Activated naive CD4-positive, alpha-beta T cell treated with anti-CD3 and anti-CD28 coated beads for 36 hours (primary cell): Measurements from ENCODE around the gene AR. TPM values are rescaled to one million over a fixed set of nuclear protein-coding genes. Genes with fewer than 3 reads are reported as not detected.
"Not testable (repeated sequence)": the region's sequence is repeated elsewhere in the genome, so short reads cannot be mapped to it uniquely, and the experiment has no call there.

Experiments used
- CTCF ChIA-PET: fragments of 350-600 bp; sonication (Branson Sonifier 250); formaldehyde crosslinking; loops from one replicate; lab custom pipeline; 2021; ENCODE audit warnings: antibody characterized with exemption; lab: Charles Lee
- DNase-seq: peaks from one replicate; pipeline ENCODE4 v3.0.0-alpha.2; 2020
- H3K27ac Mint-ChIP-seq: one replicate; pipeline ENCODE4 v1.8.0; 2021; ENCODE audit warnings: mild to moderate bottlenecking, mixed read lengths
- H3K27me3 Mint-ChIP-seq: one replicate; pipeline ENCODE4 v1.8.0; 2021; ENCODE audit warnings: low read depth, mixed read lengths
- H3K36me3 Mint-ChIP-seq: one replicate; pipeline ENCODE4 v1.8.0; 2021; ENCODE audit warnings: low read depth, mixed read lengths
- H3K4me1 Mint-ChIP-seq: one replicate; pipeline ENCODE4 v1.8.0; 2021; ENCODE audit warnings: low read depth, mixed read lengths
- H3K4me3 Mint-ChIP-seq: one replicate; pipeline ENCODE4 v1.8.0; 2021; ENCODE audit warnings: mild to moderate bottlenecking, moderate library complexity, mixed read lengths
- H3K9me3 Mint-ChIP-seq: one replicate; pipeline ENCODE4 v1.8.0; 2021; ENCODE audit warnings: mixed read lengths
- intact Hi-C: fragments of 100-400 bp; cut with micrococcal nuclease; formaldehyde crosslinking; loops from one replicate; pipeline ENCODE4 v1.15.1; 2023
- total RNA-seq, 2 experiments: library from RNA; stranded (reverse); gene quantifications; one replicate each; pipeline ENCODE4 v1.2.3, GENCODE V29; 2021

The AR gene
- total RNA-seq, 2 experiments from 2014 or later, result not detected

DNA sequence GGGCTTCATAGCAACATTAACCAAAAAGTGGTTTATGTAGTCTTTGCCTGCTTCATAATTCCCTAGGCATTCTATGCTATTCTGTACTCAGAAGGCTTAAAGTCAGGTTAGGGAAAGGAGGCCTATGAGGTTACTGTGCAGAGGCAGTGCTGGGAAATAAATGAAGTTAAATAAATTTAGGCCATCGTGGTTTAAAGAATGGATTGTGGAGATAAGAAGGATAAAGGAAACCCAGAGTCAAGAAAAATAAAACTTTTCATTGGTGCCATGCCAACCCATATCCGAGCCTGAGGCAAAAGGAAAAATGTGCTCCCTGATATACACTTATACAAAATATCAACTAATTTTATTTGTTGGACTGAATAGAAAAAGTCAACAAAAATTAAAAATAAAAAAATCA is 70.2 kb downstream of the AR start:
- Mint-ChIP-seq H3K4me3 (no peak overlapping the region), H3K27ac (no peak overlapping the region), H3K27me3 (no peaks in the 10 kb centered on the region), H3K9me3 (peaks cover 3% of the 10 kb centered on the region), H3K36me3 (no peaks in the 10 kb centered on the region), H3K4me1 (no peaks in the 10 kb centered on the region)
- CTCF ChIA-PET, result no interaction called here
- intact Hi-C loops, result no loop called here
- no peak for DNase-seq

DNA sequence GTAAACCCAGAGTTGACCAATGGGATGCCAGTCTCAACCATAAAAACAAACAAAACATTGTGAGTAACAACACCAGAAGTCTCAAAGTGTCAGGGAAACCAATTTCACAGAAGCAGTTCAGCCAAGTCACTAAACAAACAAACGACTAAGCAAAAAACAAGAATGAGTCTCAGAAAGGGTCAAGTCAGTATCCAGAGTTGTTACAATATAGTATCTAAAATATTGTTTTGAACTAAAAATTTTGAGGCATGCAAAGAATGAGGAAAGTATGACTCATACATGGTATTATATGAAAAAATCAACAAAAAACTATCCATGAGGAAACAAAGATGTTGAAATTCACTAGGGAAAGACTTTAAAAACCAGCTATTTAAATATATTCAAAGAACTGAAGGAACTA is 70.6 kb downstream of the AR start:
- Mint-ChIP-seq H3K36me3 (no peaks in the 10 kb centered on the region), H3K27ac (no peak overlapping the region), H3K9me3 (peaks cover 3% of the 10 kb centered on the region), H3K27me3 (no peaks in the 10 kb centered on the region), H3K4me3 (no peak overlapping the region), H3K4me1 (no peaks in the 10 kb centered on the region)
- CTCF ChIA-PET, result no interaction called here
- DNase-seq, result no peak
- intact Hi-C loops, result no loop called here

DNA sequence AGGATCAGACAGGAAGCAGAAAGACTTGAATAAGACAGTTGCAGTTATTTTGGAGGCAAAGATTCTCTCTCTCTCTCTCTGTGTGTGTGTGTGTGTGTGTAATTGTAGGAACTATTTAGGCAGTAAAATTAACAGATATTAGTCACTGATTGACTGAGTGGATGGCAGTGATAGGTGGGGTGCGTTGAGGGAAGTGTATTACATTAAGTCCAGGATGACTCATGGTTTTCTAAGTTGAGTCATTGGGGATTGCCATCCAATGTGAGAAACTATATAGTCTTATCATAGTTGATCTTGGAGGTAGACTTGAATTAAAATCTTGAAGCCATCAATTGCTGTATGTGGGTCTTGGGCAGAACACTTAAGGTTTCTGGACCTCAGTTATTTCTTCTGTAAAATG is 75.4 kb downstream of the AR start:
- CTCF ChIA-PET, result no interaction called here
- Mint-ChIP-seq H3K27ac (no peak overlapping the region), H3K27me3 (no peaks in the 10 kb centered on the region), H3K36me3 (no peaks in the 10 kb centered on the region), H3K9me3 (peaks cover 3% of the 10 kb centered on the region), H3K4me1 (no peaks in the 10 kb centered on the region), H3K4me3 (no peak overlapping the region)
- no peak for DNase-seq
- intact Hi-C loops, result no loop called here

DNA sequence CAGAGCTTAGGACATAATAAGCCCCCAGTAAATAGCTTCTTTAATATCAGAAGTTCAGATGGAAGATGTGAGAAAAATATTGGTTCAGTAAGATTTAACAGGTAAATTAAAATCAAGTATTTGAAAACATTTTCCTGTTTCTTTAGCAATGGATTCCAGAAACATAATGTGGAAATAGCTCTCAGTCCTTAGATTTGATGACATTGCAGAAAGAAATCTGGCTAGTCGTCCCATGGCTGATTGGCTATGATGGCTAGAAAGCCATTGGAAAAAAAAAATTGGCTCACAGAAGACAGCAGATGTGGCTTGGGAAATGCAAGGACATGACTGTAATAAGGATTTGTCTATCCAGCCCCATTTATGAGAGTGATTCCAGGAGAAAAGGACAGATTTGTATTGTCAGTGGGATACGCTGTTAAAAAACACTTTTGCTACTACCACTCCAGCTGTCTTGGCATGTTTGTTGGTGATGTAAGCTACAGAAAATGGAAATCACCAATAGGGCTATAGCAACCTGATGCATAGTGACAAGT is 78.3 kb downstream of the AR start:
- no peak overlapping the region for H3K27ac Mint-ChIP-seq
- no peaks in the 10 kb centered on the region for H3K27me3 Mint-ChIP-seq
- DNase-seq, result no peak
- H3K4me3 Mint-ChIP-seq, result no peak overlapping the region
- H3K9me3 Mint-ChIP-seq, result peaks cover 1% of the 10 kb centered on the region
- CTCF ChIA-PET, result no interaction called here
- H3K36me3 Mint-ChIP-seq, result no peaks in the 10 kb centered on the region
- intact Hi-C loops, result no loop called here
- no peaks in the 10 kb centered on the region for H3K4me1 Mint-ChIP-seq

DNA sequence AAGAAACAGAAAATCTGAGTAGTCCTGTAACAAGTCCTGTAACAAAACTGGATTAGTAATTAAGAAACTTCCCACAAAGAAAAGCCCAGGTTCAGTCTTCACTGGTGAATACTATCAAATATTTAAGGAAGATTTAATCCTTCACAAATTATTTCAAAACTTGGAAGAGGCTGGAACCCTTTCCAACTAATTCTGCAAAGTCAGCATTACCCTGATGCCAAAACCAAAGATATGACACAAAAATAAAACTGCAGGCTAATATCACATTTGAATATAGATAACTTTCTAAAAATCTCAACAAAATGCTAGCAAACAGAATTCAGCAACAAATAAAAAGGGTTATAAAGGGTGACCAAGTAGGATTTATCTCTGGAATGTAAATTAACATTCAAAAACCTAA is 80.5 kb downstream of the AR start:
- intact Hi-C loops, result no loop called here
- Mint-ChIP-seq H3K27me3 (no peaks in the 10 kb centered on the region), H3K27ac (no peak overlapping the region), H3K4me1 (no peaks in the 10 kb centered on the region), H3K9me3 (peaks cover 1% of the 10 kb centered on the region), H3K4me3 (no peak overlapping the region), H3K36me3 (no peaks in the 10 kb centered on the region)
- CTCF ChIA-PET, result no interaction called here
- no peak for DNase-seq

DNA sequence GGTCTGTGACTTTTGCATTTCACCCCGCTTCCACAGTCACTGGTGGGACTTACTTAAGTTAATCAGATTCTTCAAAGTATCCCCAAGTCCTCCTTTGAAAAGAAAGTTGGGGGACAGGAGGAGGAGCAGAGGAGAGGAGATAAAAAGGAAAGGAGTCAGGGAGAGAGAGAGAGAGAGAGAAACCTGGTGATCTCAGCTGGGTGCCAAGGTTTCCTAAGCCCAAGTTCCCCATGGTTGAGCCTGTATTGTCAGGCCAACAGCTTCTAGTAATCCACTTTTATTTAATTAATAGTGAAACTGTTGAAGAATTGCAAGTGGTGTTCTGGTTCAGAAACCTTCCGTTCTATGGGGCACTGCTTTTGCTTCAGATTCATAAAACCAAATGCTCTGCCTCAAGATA is 91.6 kb downstream of the AR start:
- no peaks in the 10 kb centered on the region for H3K4me1 Mint-ChIP-seq
- CTCF ChIA-PET, result no interaction called here
- DNase-seq, result no peak
- intact Hi-C loops, result no loop called here
- no peaks in the 10 kb centered on the region for H3K27me3 Mint-ChIP-seq
- H3K36me3 Mint-ChIP-seq, result no peaks in the 10 kb centered on the region
- no peak overlapping the region for H3K27ac Mint-ChIP-seq
- H3K4me3 Mint-ChIP-seq, result no peak overlapping the region
- peaks cover 2% of the 10 kb centered on the region for H3K9me3 Mint-ChIP-seq

DNA sequence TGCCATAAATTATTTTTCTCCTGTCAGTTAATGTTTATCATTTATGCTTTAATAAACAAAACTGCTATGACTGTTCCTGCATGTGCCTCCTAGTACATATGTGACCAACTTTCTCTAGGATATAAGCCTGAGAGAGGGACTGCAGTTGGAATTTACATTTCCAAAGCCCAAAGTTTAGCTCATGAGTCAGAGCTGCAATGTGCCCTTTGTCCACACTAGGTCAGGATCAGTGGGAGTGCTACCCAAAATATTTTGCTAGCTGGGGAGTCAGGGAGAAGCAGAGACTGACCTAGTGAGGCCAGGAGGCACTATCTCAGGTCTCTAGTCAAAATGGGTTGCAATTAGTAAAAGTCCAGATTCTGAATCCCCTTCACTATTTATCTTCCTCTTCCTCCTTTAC is 92.7 kb downstream of the AR start:
- CTCF ChIA-PET, result no interaction called here
- Mint-ChIP-seq H3K27me3 (no peaks in the 10 kb centered on the region), H3K4me3 (no peak overlapping the region), H3K9me3 (peaks cover 2% of the 10 kb centered on the region), H3K4me1 (no peaks in the 10 kb centered on the region), H3K27ac (no peak overlapping the region), H3K36me3 (no peaks in the 10 kb centered on the region)
- intact Hi-C loops, result no loop called here
- no peak for DNase-seq

DNA sequence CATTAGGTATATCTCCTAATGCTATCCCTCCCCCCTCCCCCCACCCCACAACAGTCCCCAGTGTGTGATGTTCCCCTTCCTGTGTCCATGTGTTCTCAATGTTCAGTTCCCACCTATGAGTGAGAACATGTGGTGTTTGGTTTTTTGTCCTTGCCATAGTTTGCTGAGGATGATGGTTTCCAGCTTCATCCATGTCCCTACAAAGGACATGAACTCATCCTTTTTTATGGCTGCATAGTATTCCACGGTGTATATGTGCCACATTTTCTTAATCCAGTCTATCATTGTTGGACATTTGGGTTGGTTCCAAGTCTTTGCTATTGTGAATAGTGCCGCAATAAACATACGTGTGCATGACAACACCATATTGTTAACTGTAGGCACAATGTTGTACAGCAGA is 93.5 kb downstream of the AR start:
- H3K27me3 Mint-ChIP-seq, H3K9me3 Mint-ChIP-seq, intact Hi-C loops, H3K4me1 Mint-ChIP-seq, DNase-seq, H3K27ac Mint-ChIP-seq, H3K36me3 Mint-ChIP-seq, H3K4me3 Mint-ChIP-seq, CTCF ChIA-PET: not testable (repeated sequence)

DNA sequence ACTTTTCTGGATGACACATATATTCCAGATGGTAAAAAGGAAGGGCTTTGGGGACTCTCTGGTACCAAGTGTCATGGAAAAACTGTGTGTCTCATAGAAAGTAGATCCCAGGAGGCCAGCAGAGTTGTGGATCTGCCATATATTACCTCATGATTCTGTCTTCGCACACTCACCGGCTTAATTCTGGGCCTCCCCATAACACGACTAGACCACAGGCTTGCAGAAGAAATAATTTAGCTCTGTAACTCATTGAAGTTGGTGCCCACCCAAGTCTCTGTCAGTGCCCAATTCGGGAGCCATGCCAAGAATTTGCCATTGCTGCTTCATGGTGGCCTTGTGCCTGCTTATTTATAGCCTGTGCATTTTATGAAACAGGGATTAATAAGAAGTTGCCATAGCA is 104.5 kb downstream of the AR start:
- no peak for DNase-seq
- intact Hi-C loops, result no loop called here
- Mint-ChIP-seq H3K36me3 (no peaks in the 10 kb centered on the region), H3K4me3 (no peak overlapping the region), H3K4me1 (no peaks in the 10 kb centered on the region), H3K27me3 (no peaks in the 10 kb centered on the region), H3K9me3 (peaks cover 2% of the 10 kb centered on the region), H3K27ac (no peak overlapping the region)
- CTCF ChIA-PET, result no interaction called here

DNA sequence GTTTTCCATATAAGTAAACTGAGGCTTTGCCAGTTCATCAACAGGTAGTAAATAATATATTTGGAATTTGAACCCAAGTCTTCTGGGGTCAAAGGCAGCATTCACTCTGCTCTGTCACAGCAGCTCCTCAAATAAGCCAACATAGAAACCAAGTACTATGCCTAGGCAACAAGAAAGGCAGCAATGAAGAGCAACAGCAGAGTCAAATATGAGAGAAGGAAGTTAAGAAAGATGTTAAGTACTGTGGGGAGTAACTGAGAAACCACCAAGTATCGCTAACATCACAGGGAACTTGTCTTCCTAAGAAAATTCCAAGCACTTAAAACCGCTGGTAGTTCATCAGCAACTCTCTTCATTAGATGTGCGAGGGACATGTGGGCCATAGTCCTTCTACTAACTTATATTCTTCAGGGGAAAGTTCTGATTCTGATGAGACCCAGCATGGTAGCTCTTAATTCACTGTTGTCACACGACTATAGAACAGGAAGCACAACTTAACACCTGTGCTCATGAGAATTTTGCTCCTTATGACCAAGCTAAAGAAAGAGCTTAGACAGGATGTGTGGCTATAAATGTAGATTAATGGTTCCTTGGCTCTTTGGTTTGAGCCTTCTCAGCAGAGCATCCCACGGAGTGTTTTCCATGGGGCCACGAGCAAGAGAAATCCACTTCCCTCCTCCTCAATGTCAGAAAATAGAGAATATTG is 107.8 kb downstream of the AR start:
- Mint-ChIP-seq H3K27me3 (no peaks in the 10 kb centered on the region), H3K4me3 (no peak overlapping the region)

DNA sequence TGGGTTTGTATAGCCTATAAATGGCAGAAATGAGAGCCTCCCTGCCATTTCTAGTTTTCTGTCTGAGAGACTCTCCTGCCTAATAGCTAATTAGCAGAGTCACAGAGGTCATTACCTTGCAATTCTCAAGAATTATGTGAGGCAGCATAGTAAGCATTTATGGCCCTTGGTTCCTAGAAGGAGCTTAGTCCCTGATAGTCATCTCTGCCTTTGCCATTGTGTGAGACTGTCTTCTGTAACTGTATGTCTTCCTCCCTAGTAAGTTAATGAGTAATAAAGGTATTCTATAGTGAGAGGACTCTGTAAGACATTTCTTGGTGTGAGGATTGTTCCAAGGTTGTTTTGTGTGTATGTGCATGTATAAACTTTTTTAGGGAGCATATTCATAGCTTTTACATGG is 108.7 kb downstream of the AR start:
- no peaks in the 10 kb centered on the region for H3K27me3 Mint-ChIP-seq
- H3K9me3 Mint-ChIP-seq, result peaks cover 2% of the 10 kb centered on the region
- H3K4me3 Mint-ChIP-seq, result no peak overlapping the region
- intact Hi-C loops, result no loop called here
- no peaks in the 10 kb centered on the region for H3K36me3 Mint-ChIP-seq
- CTCF ChIA-PET, result no interaction called here
- no peak for DNase-seq
- H3K4me1 Mint-ChIP-seq, result no peaks in the 10 kb centered on the region
- H3K27ac Mint-ChIP-seq, result no peak overlapping the region

More for the DNA sequence above, 107.8 kb downstream of the AR start:
- Mint-ChIP-seq H3K9me3 (peaks cover 2% of the 10 kb centered on the region), H3K27ac (no peak overlapping the region), H3K36me3 (no peaks in the 10 kb centered on the region), H3K4me1 (no peaks in the 10 kb centered on the region)
- DNase-seq, result no peak
- CTCF ChIA-PET, result no interaction called here
- intact Hi-C loops, result no loop called here

DNA sequence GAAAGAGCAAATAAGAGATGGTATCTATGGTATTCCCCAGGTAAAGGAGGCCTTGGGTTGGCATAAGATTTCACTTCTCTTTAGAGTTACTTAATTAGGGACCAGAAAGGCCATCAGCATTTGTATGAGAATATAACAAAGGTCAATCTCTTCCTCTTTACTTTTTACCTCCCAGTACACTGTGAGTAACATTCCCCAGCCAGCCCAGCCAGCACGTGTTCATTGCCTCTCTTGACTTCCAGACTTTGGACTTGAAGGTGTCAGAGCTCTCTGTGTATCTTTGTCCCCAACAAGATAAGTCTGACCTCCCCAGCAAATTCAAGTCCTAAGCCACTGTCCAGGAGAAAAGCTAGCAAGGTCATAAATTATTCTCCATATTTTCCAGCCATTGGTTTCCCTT is 110.5 kb downstream of the AR start:
- Mint-ChIP-seq H3K4me3 (no peak overlapping the region), H3K36me3 (no peaks in the 10 kb centered on the region), H3K4me1 (no peaks in the 10 kb centered on the region), H3K9me3 (peaks cover 1% of the 10 kb centered on the region), H3K27ac (no peak overlapping the region), H3K27me3 (no peaks in the 10 kb centered on the region)
- intact Hi-C loops, result no loop called here
- CTCF ChIA-PET, result no interaction called here
- no peak for DNase-seq

DNA sequence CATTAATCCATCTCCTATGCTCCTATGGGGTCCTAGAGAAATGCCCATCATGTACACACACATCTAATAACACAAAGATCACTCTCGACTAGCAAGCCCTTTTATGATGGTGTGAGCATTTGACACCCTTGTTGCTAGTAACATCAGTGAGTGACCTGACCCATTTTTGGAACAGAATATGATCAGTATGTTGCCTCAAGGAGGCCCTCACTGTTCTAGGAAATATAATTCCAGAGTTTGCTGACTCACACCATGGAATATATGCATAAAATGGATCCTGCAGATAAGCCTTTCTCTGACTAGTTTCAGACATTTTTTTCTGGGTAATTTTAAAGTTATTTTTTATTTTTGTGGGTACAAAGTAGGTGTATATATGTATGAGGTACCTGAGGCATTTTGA is 121.8 kb downstream of the AR start:
- H3K4me1 Mint-ChIP-seq, result no peaks in the 10 kb centered on the region
- H3K27me3 Mint-ChIP-seq, result no peaks in the 10 kb centered on the region
- H3K27ac Mint-ChIP-seq, result no peak overlapping the region
- CTCF ChIA-PET, result no interaction called here
- no peak overlapping the region for H3K4me3 Mint-ChIP-seq
- H3K36me3 Mint-ChIP-seq, result no peaks in the 10 kb centered on the region
- H3K9me3 Mint-ChIP-seq, result peaks cover 4% of the 10 kb centered on the region
- DNase-seq, result no peak
- intact Hi-C loops, result no loop called here
